K562 (cell line): ENCODE data around the gene PCBD2. TPM values are rescaled to one million over a fixed set of nuclear protein-coding genes. Genes with fewer than 3 reads are reported as not detected.

ENCODE experiments used
- CBX3 ChIP-seq, 2 experiments: IDR thresholded peaks; 1 replicate in 1 of 2; 2 replicates in 1 of 2; pipeline ENCODE4 v1.6.1; 2012; ENCODE audit warnings: inconsistent platforms in 2 of 2, low read length in 2 of 2, borderline replicate concordance in 1 of 2, control low read depth in 1 of 2
- CBX5 ChIP-seq: IDR thresholded peaks from 2 replicates; pipeline ENCODE4 v1.6.1; 2014; ENCODE audit warnings: low read depth, borderline replicate concordance
- CREB5 ChIP-seq: fragments of 250-450 bp; sonication (Bioruptor Pico); IDR thresholded peaks from 2 replicates; pipeline ENCODE4 v1.5.0; 2020; ENCODE audit warnings: mild to moderate bottlenecking
- DPF2 ChIP-seq: fragments of 450-650 bp; IDR thresholded peaks from 2 replicates; pipeline ENCODE4 v1.6.1; 2016
- ERF ChIP-seq: fragments of 450-650 bp; formaldehyde crosslinking; IDR thresholded peaks from 2 replicates; pipeline ENCODE4 v1.4.0; 2020; ENCODE audit warnings: mild to moderate bottlenecking, mixed read lengths
- FOXP1 ChIP-seq: sonication (generic); formaldehyde crosslinking; IDR thresholded peaks from 2 replicates; pipeline ENCODE4 v1.8.0; 2022; ENCODE audit warnings: mild to moderate bottlenecking, missing genetic modification reagents
- GABPB1 ChIP-seq: sonication (generic); formaldehyde crosslinking; IDR thresholded peaks from 2 replicates; pipeline ENCODE4 v1.8.0; 2022; ENCODE audit warnings: mild to moderate bottlenecking, missing genetic modification reagents
- GTF2B ChIP-seq: IDR thresholded peaks from 2 replicates; pipeline ENCODE4 v1.6.1; 2011; ENCODE audit not compliant: insufficient read length; ENCODE audit errors: extremely low read depth
- HMG20B ChIP-seq: fragments of 250-450 bp; sonication (Bioruptor Pico); IDR thresholded peaks from 2 replicates; pipeline ENCODE4 v1.5.0; 2021; ENCODE audit warnings: mild to moderate bottlenecking
- IRF1 ChIP-seq: sonication (generic); formaldehyde crosslinking; IDR thresholded peaks from 2 replicates; pipeline ENCODE4 v1.8.0; 2022; ENCODE audit warnings: missing genetic modification reagents, mild to moderate bottlenecking, borderline replicate concordance
- NCOA6 ChIP-seq: fragments of 450-650 bp; IDR thresholded peaks from 2 replicates; pipeline ENCODE4 v1.6.1; 2017; ENCODE audit warnings: mild to moderate bottlenecking
- NFE2 ChIP-seq: IDR thresholded peaks from 2 replicates; pipeline ENCODE4 v1.6.1; 2014; ENCODE audit warnings: antibody characterized with exemption, low read depth
- RAD51 ChIP-seq: fragments of 450-650 bp; IDR thresholded peaks from 2 replicates; pipeline ENCODE4 v1.7.1; 2016; ENCODE audit warnings: low read depth, mild to moderate bottlenecking, borderline replicate concordance
- RHOXF2B ChIP-seq: fragments of 250-450 bp; sonication (Bioruptor Pico); conservative IDR thresholded peaks from 2 replicates; pipeline ENCODE4 v1.5.1; 2021
- RNF2 ChIP-seq: sonication (generic); IDR thresholded peaks from 2 replicates; pipeline ENCODE4 v1.6.1; 2016
- THRB ChIP-seq: fragments of 450-650 bp; formaldehyde crosslinking; conservative IDR thresholded peaks from 2 replicates; pipeline ENCODE4 v1.4.0; 2022; ENCODE audit warnings: mild to moderate bottlenecking, missing genetic modification characterization
- ZFP1 ChIP-seq: fragments of 450-650 bp; formaldehyde crosslinking; IDR thresholded peaks from 2 replicates; pipeline ENCODE4 v1.4.0; 2020; ENCODE audit warnings: mild to moderate bottlenecking, mixed read lengths
- ZNF253 ChIP-seq: fragments of 250-450 bp; sonication (Bioruptor Pico); conservative IDR thresholded peaks from 2 replicates; pipeline ENCODE4 v1.6.1; 2021; ENCODE audit warnings: mild to moderate bottlenecking
- ZNF354B ChIP-seq: fragments of 250-450 bp; sonication (Bioruptor Pico); IDR thresholded peaks from 2 replicates; pipeline ENCODE4 v1.4.0; 2020
- ZNF398 ChIP-seq: fragments of 250-450 bp; sonication (Bioruptor Pico); IDR thresholded peaks from 2 replicates; pipeline ENCODE4 v1.8.0; 2021; ENCODE audit warnings: moderate library complexity, mild to moderate bottlenecking, inconsistent platforms
- ZNF431 ChIP-seq: sonication (generic); formaldehyde crosslinking; IDR thresholded peaks from 2 replicates; pipeline ENCODE4 v1.8.0; 2022; ENCODE audit warnings: mild to moderate bottlenecking, missing genetic modification reagents
- ZNF436 ChIP-seq: fragments of 250-450, 450-650 bp; sonication (Bioruptor Pico); formaldehyde crosslinking; IDR thresholded peaks from 2 replicates; pipeline ENCODE4 v1.7.0; 2020; ENCODE audit warnings: mild to moderate bottlenecking
- ZNF75A ChIP-seq: fragments of 450-650 bp; formaldehyde crosslinking; IDR thresholded peaks from 2 replicates; pipeline ENCODE4 v1.4.0; 2020; ENCODE audit warnings: mild to moderate bottlenecking
- ZNF766 ChIP-seq: fragments of 200-800 bp; sonication (Bioruptor generic); conservative IDR thresholded peaks from 2 replicates; pipeline ENCODE4 v1.6.1; 2016; ENCODE audit warnings: missing genetic modification characterization, missing compliant biosample characterization
- ZNF785 ChIP-seq: fragments of 250-450 bp; sonication (Bioruptor Pico); IDR thresholded peaks from 2 replicates; pipeline ENCODE4 v1.4.0; 2020; ENCODE audit warnings: mild to moderate bottlenecking
- polyA plus RNA-seq, 8 experiments: library from polyadenylated mRNA; depleted of rRNA in 4 of 8; stranded (reverse) in 5 of 8; unstranded in 3 of 8; fragments of >200 nt; fragmentation: Nextera tagmentation in 2 of 8; fragmentation: Illumina TruSeq in 1 of 8; extraction: Ambion mirVana in 2 of 8; extraction: Trizol in 1 of 8; gene quantifications; 2 replicates each; pipeline versions ENCODE4 v1.2.1 to v1.2.3, GENCODE V29; 2011 to 2014; ENCODE audit warnings: inconsistent platforms in 1 of 8, missing spikeins in 1 of 8
- total RNA-seq, 7 experiments: library from RNA; depleted of rRNA in 6 of 7; stranded (reverse); fragments of >200 nt in 6 of 7; fragmentation: Illumina TruSeq in 2 of 7; extraction: Trizol in 2 of 7; gene quantifications; 2 replicates each; pipeline versions ENCODE4 v1.2.1 to v1.2.3, GENCODE V29; 2011 to 2021; ENCODE audit warnings: low replicate concordance in 1 of 7

The PCBD2 gene
- total and polyA plus RNA-seq, 9 of the 15 experiments (the other 6 are each of a cell fraction or from before 2014, with no cell fraction given), result 5.2 to 13.8 (median 7.8) TPM

GRCh38 chr5:134873987-134874830, 30.7 kb upstream of the PCBD2 start, which contains the start of gene TXNDC15 (continued):
- TF ChIP-seq RNF2 (0 out of 2 replicates have a peak, but pooled peaks have one; percentile 39), GABPB1 (CRISPR knock-in tag) (peak; percentile 77), THRB (no peak), DPF2 (no peak), IRF1 (CRISPR knock-in tag) (no peak), ZNF398 (CRISPR knock-in tag) (no peak), NFE2 (no peak), GTF2B (no peak), ZNF253 (CRISPR knock-in tag) (no peak), CBX5 (no peak), ZFP1 (CRISPR knock-in tag) (no peak), CBX3 (IDR thresholded peaks at IDR 0.05; ENCODE audit: borderline replicate concordance in 1 of 2, low read length in 2 of 2) (peak in 1 of 2 experiments; percentile 49; a peak in 1 of 3 replicates), ZNF75A (CRISPR knock-in tag) (no peak), ZNF354B (CRISPR knock-in tag) (no peak), RAD51 (no peak), FOXP1 (CRISPR knock-in tag) (0 out of 2 replicates have a peak, but pooled peaks have one; percentile 49), CREB5 (CRISPR knock-in tag) (no peak), ERF (CRISPR knock-in tag) (no peak), RHOXF2B (CRISPR knock-in tag) (no peak), NCOA6 (0 out of 2 replicates have a peak, but pooled peaks have one; percentile 33), HMG20B (CRISPR knock-in tag) (no peak), ZNF766 (peak; percentile 93), ZNF785 (CRISPR knock-in tag) (no peak), ZNF431 (CRISPR knock-in tag) (peak; percentile 31; the same call in 1 of the 2 replicates), ZNF436 (CRISPR knock-in tag) (no peak)
